ENCODE results near the gene LILRB3. TPM values are rescaled to one million over a fixed set of nuclear protein-coding genes. Genes with fewer than 3 reads are reported as not detected.
"Not testable (repeated sequence)": the region's sequence is repeated elsewhere in the genome, so short reads cannot be mapped to it uniquely, and the experiment has no call there.

Gene LILRB3
- total RNA-seq, 6 experiments from 2014 or later, result 1.3 to 8.7 (median 6.2) TPM

- H3K36me3 ChIP-seq; H3K4me3 ChIP-seq; H3K27me3 ChIP-seq; H3K9me3 ChIP-seq; H3K27ac ChIP-seq; intact Hi-C loops (cut with DNase I); H3K4me1 ChIP-seq: not testable (repeated sequence)
- ATAC-seq (peak in 2 of 4 donors; percentile 28 to 52), DNase-seq (peak in 1 of 3 donors; percentile 38)
- 33% methylated on average over 5 of the region's 22 CpGs for WGBS (ENCODE audit: insufficient coverage, low coverage, low lambda C conversion rate, missing lambda C conversion rate)
These were observed 17.8 kb upstream of the LILRB3 start for GRCh38 chr19:54240372-54241336.

GRCh38 chr19:54239491-54240371 is 16.9 kb upstream of the LILRB3 start:
- H3K4me3 ChIP-seq; H3K4me1 ChIP-seq; H3K36me3 ChIP-seq; H3K27ac ChIP-seq; H3K27me3 ChIP-seq; intact Hi-C loops (cut with DNase I); H3K9me3 ChIP-seq: not testable (repeated sequence)
- 80% methylated on average over 1 of the region's 21 CpGs for WGBS (ENCODE audit: insufficient coverage, low coverage, low lambda C conversion rate, missing lambda C conversion rate)
- ATAC-seq (peak in 2 of 4 donors; percentile 9 to 13), DNase-seq (peak in 1 of 3 donors; percentile 17)

GRCh38 chr19:54233941-54234340 is 11.1 kb upstream of the LILRB3 start:
- Histone ChIP-seq H3K9me3 (no peaks in the 10 kb centered on the region), H3K4me3 (no peak overlapping the region), H3K27me3 (no peaks in the 10 kb centered on the region), H3K4me1 (no peaks in the 10 kb centered on the region), H3K27ac (no peak overlapping the region), H3K36me3 (no peaks in the 10 kb centered on the region)
- intact Hi-C loops (cut with DNase I), result loop anchor here (5.0 kb wide), 1 partner anchor 62 kb away; the partner anchor contains the start of gene TMC4 (in 2 of the 2)
- 67% methylated on average over 5 of the region's 5 CpGs for WGBS (ENCODE audit: insufficient coverage, low coverage, low lambda C conversion rate, missing lambda C conversion rate)
- no peak for ATAC-seq
- DNase-seq, result no peak
- no peak for TF ChIP-seq POLR2A (IDR thresholded peaks at IDR 0.05)
- TF ChIP-seq CTCF (IDR thresholded peaks at IDR 0.05), result no peak

GRCh38 chr19:54231077-54231931 is 8.5 kb upstream of the LILRB3 start:
- TF ChIP-seq POLR2A (IDR thresholded peaks at IDR 0.05) (no peak), CTCF (IDR thresholded peaks at IDR 0.05) (peak; percentile 89 to 97 (median 90))
- intact Hi-C loops (cut with DNase I), result loop anchor here (5.0 kb wide), 1 partner anchor 59 kb away; the partner anchor contains the start of gene TMC4 (in 2 of the 2)
- H3K9me3 ChIP-seq, result no peaks in the 10 kb centered on the region
- WGBS (ENCODE audit: insufficient coverage, low coverage, low lambda C conversion rate, missing lambda C conversion rate), result 21% methylated on average over 18 of the region's 21 CpGs
- H3K36me3 ChIP-seq, result no peaks in the 10 kb centered on the region
- DNase-seq, result peak; percentile 88 to 91 (median 90)
- H3K4me1 ChIP-seq, result no peaks in the 10 kb centered on the region
- H3K27ac ChIP-seq, result no peak overlapping the region
- ATAC-seq, result peak; percentile 99 to 100 (median 100)
- no peak overlapping the region for H3K4me3 ChIP-seq
- no peaks in the 10 kb centered on the region for H3K27me3 ChIP-seq

- no peaks in the 10 kb centered on the region for H3K9me3 ChIP-seq
- no peaks in the 10 kb centered on the region for H3K4me1 ChIP-seq
- DNase-seq (no peak), ATAC-seq (no peak)
- no peak overlapping the region for H3K27ac ChIP-seq
- H3K36me3 ChIP-seq, result no peaks in the 10 kb centered on the region
- intact Hi-C loops (cut with DNase I), result loop anchor here (5.0 kb wide), 1 partner anchor 58 kb away; the partner anchor contains the start of gene TMC4 (in 2 of the 2)
- 63% methylated on average over 5 of the region's 7 CpGs for WGBS (ENCODE audit: insufficient coverage, low coverage, low lambda C conversion rate, missing lambda C conversion rate)
- H3K4me3 ChIP-seq, result no peak overlapping the region
- TF ChIP-seq POLR2A (IDR thresholded peaks at IDR 0.05), result no peak
- no peak for TF ChIP-seq CTCF (IDR thresholded peaks at IDR 0.05)
- no peaks in the 10 kb centered on the region for H3K27me3 ChIP-seq
These were observed 7.2 kb upstream of the LILRB3 start for GRCh38 chr19:54230031-54230430.
